ENCODE results near the gene CRYBG3.

The CRYBG3 gene

GRCh38 chr3:97952280-97952679 lies 130.5 kb downstream of the CRYBG3 start:
- 0 out of 3 replicates have a peak, but pooled peaks have one; percentile 29 for ATAC-seq (ENCODE audit: low read depth)
- no peak for DNase-seq (ENCODE audit: low spot score)
- Histone ChIP-seq H3K36me3 (ENCODE audit: low read depth) (peaks cover 90% of the 10 kb centered on the region), H3K27ac (ENCODE audit: poor library complexity, severe bottlenecking) (no peak overlapping the region), H3K4me1 (ENCODE audit: insufficient read depth, poor library complexity, severe bottlenecking) (no peaks in the 10 kb centered on the region), H3K9me3 (ENCODE audit: severe bottlenecking) (no peaks in the 10 kb centered on the region), H3K4me3 (ENCODE audit: severe bottlenecking) (no peak overlapping the region), H3K27me3 (ENCODE audit: insufficient read depth, poor library complexity, severe bottlenecking) (no peaks in the 10 kb centered on the region)
- TF ChIP-seq CTCF (IDR thresholded peaks at IDR 0.05; ENCODE audit: poor library complexity, severe bottlenecking): no peak

- no peak for TF ChIP-seq CTCF (IDR thresholded peaks at IDR 0.05; ENCODE audit: poor library complexity, severe bottlenecking)
- no peak overlapping the region for H3K27ac ChIP-seq (ENCODE audit: poor library complexity, severe bottlenecking)
Observed at GRCh38 chr3:97952872-97953271, 131.1 kb downstream of the CRYBG3 start.

GRCh38 chr3:97954228-97954827 lies 132.5 kb downstream of the CRYBG3 start:
- no peaks in the 10 kb centered on the region for H3K4me1 ChIP-seq (ENCODE audit: insufficient read depth, poor library complexity, severe bottlenecking)
- H3K27me3 ChIP-seq (ENCODE audit: insufficient read depth, poor library complexity, severe bottlenecking): no peaks in the 10 kb centered on the region
- ATAC-seq (ENCODE audit: low read depth) (no peak), DNase-seq (ENCODE audit: low spot score) (no peak)
- no peaks in the 10 kb centered on the region for H3K9me3 ChIP-seq (ENCODE audit: severe bottlenecking)
- TF ChIP-seq CTCF (IDR thresholded peaks at IDR 0.05; ENCODE audit: poor library complexity, severe bottlenecking): no peak
- no peak overlapping the region for H3K4me3 ChIP-seq (ENCODE audit: severe bottlenecking)
- H3K36me3 ChIP-seq (ENCODE audit: low read depth): peaks cover 87% of the 10 kb centered on the region
- H3K27ac ChIP-seq (ENCODE audit: poor library complexity, severe bottlenecking): no peak overlapping the region

More at GRCh38 chr3:97952872-97953271, 131.1 kb downstream of the CRYBG3 start:
- Histone ChIP-seq H3K4me3 (ENCODE audit: severe bottlenecking) (no peak overlapping the region), H3K9me3 (ENCODE audit: severe bottlenecking) (no peaks in the 10 kb centered on the region), H3K36me3 (ENCODE audit: low read depth) (peaks cover 90% of the 10 kb centered on the region), H3K4me1 (ENCODE audit: insufficient read depth, poor library complexity, severe bottlenecking) (no peaks in the 10 kb centered on the region), H3K27me3 (ENCODE audit: insufficient read depth, poor library complexity, severe bottlenecking) (no peaks in the 10 kb centered on the region)
- ATAC-seq (ENCODE audit: low read depth) (no peak), DNase-seq (ENCODE audit: low spot score) (no peak)

- Histone ChIP-seq H3K36me3 (ENCODE audit: low read depth) (peaks cover 87% of the 10 kb centered on the region), H3K9me3 (ENCODE audit: severe bottlenecking) (no peaks in the 10 kb centered on the region), H3K4me1 (ENCODE audit: insufficient read depth, poor library complexity, severe bottlenecking) (no peaks in the 10 kb centered on the region), H3K27me3 (ENCODE audit: insufficient read depth, poor library complexity, severe bottlenecking) (no peaks in the 10 kb centered on the region), H3K27ac (ENCODE audit: poor library complexity, severe bottlenecking) (no peak overlapping the region), H3K4me3 (ENCODE audit: severe bottlenecking) (no peak overlapping the region)
- TF ChIP-seq CTCF (IDR thresholded peaks at IDR 0.05; ENCODE audit: poor library complexity, severe bottlenecking): no peak
- DNase-seq (ENCODE audit: low spot score) (no peak), ATAC-seq (ENCODE audit: low read depth) (no peak)
Observed at GRCh38 chr3:97956051-97956450, 134.2 kb downstream of the CRYBG3 start.

GRCh38 chr3:97957617-97958311 lies 136.0 kb downstream of the CRYBG3 start:
- Histone ChIP-seq H3K27me3 (ENCODE audit: insufficient read depth, poor library complexity, severe bottlenecking) (no peaks in the 10 kb centered on the region), H3K4me3 (ENCODE audit: severe bottlenecking) (no peak overlapping the region), H3K27ac (ENCODE audit: poor library complexity, severe bottlenecking) (no peak overlapping the region), H3K36me3 (ENCODE audit: low read depth) (peaks cover 86% of the 10 kb centered on the region), H3K4me1 (ENCODE audit: insufficient read depth, poor library complexity, severe bottlenecking) (no peaks in the 10 kb centered on the region), H3K9me3 (ENCODE audit: severe bottlenecking) (no peaks in the 10 kb centered on the region)
- DNase-seq (ENCODE audit: low spot score): no peak
- no peak for ATAC-seq (ENCODE audit: low read depth)
- TF ChIP-seq CTCF (IDR thresholded peaks at IDR 0.05; ENCODE audit: poor library complexity, severe bottlenecking): no peak
